SK-N-MC (cell line): ENCODE measurements around the gene CACNA1B.
"Not testable (repeated sequence)": the region's sequence is repeated elsewhere in the genome, so short reads cannot be mapped to it uniquely, and the experiment has no call there.

Experiments used
- EZH2 ChIP-seq: fragments of 200-600 bp; sonication (generic); IDR thresholded peaks from one replicate; pipeline ENCODE4 v1.6.1; 2017; ENCODE audit warnings: antibody characterized with exemption
- POLR2AphosphoS5 ChIP-seq: IDR thresholded peaks from 2 replicates; pipeline ENCODE4 v1.6.1; 2012; ENCODE audit warnings: mild to moderate bottlenecking, low read depth, low read length, borderline replicate concordance

DNA sequence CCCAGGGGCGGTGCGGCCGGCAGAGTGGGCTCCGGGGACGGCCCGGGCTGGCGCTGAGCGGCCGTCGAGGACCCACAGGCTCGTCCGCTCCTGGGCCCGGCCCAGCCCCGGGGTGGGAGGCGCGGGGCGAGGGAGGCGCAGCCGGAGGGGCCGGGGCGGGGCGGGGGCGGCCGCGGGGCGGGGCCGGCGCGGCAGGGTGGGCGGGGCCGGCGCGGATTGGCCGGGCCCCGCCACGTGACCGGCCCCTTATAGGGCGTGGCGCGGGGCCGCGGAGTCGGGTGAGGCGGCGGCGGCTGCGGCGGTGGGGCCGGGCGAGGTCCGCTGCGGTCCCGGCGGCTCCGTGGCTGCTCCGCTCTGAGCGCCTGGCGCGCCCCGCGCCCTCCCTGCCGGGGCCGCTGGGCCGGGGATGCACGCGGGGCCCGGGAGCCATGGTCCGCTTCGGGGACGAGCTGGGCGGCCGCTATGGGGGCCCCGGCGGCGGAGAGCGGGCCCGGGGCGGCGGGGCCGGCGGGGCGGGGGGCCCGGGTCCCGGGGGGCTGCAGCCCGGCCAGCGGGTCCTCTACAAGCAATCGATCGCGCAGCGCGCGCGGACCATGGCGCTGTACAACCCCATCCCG, at the start of gene CACNA1B:
- TF ChIP-seq EZH2, POLR2AphosphoS5: not testable (repeated sequence)
